ENCODE data around the gene PGM1.

The PGM1 gene

GRCh38 chr1:63600248-63600647 is 7.0 kb downstream of the PGM1 start:
- DNase-seq (ENCODE audit: extremely low read depth in 1 of 2, low read depth in 1 of 2) = no peak

- DNase-seq (ENCODE audit: extremely low read depth in 1 of 2, low read depth in 1 of 2) = no peak
Measured at GRCh38 chr1:63601061-63601460, 7.8 kb downstream of the PGM1 start.

- no peak for DNase-seq (ENCODE audit: extremely low read depth in 1 of 2, low read depth in 1 of 2)
Measured at GRCh38 chr1:63601463-63601862, 8.3 kb downstream of the PGM1 start.

- DNase-seq (ENCODE audit: extremely low read depth in 1 of 2, low read depth in 1 of 2) = no peak
Measured at GRCh38 chr1:63601912-63602311, 8.7 kb downstream of the PGM1 start.

GRCh38 chr1:63602629-63603028 is 9.4 kb downstream of the PGM1 start:
- no peak for DNase-seq (ENCODE audit: extremely low read depth in 1 of 2, low read depth in 1 of 2)

- DNase-seq (ENCODE audit: extremely low read depth in 1 of 2, low read depth in 1 of 2) = no peak
Measured at GRCh38 chr1:63603810-63604209, 10.6 kb downstream of the PGM1 start.

GRCh38 chr1:63607322-63607721 is 14.1 kb downstream of the PGM1 start:
- DNase-seq (ENCODE audit: extremely low read depth in 1 of 2, low read depth in 1 of 2) = no peak

- no peak for DNase-seq (ENCODE audit: extremely low read depth in 1 of 2, low read depth in 1 of 2)
Measured at GRCh38 chr1:63611231-63611630, 18.0 kb downstream of the PGM1 start.

- no peak for DNase-seq (ENCODE audit: extremely low read depth in 1 of 2, low read depth in 1 of 2)
Measured at GRCh38 chr1:63612564-63612963, 19.4 kb downstream of the PGM1 start.

GRCh38 chr1:63612971-63613370 is 19.8 kb downstream of the PGM1 start:
- no peak for DNase-seq (ENCODE audit: extremely low read depth in 1 of 2, low read depth in 1 of 2)

- peak; percentile 5 to 15 for DNase-seq (ENCODE audit: extremely low read depth in 1 of 2, low read depth in 1 of 2)
Measured at GRCh38 chr1:63615768-63616420, 22.7 kb downstream of the PGM1 start.

GRCh38 chr1:63617450-63617849 is 24.2 kb downstream of the PGM1 start:
- no peak for DNase-seq (ENCODE audit: extremely low read depth in 1 of 2, low read depth in 1 of 2)

- DNase-seq (ENCODE audit: extremely low read depth in 1 of 2, low read depth in 1 of 2) = no peak
Measured at GRCh38 chr1:63618011-63618410, 24.8 kb downstream of the PGM1 start.

GRCh38 chr1:63619558-63619957 is 26.3 kb downstream of the PGM1 start:
- no peak for DNase-seq (ENCODE audit: extremely low read depth in 1 of 2, low read depth in 1 of 2)

GRCh38 chr1:63620671-63621070 is 27.5 kb downstream of the PGM1 start:
- no peak for DNase-seq (ENCODE audit: extremely low read depth in 1 of 2, low read depth in 1 of 2)

GRCh38 chr1:63621075-63621474 is 27.9 kb downstream of the PGM1 start:
- DNase-seq (ENCODE audit: extremely low read depth in 1 of 2, low read depth in 1 of 2) = no peak

GRCh38 chr1:63621698-63622097 is 28.5 kb downstream of the PGM1 start:
- DNase-seq (ENCODE audit: extremely low read depth in 1 of 2, low read depth in 1 of 2) = no peak

- DNase-seq (ENCODE audit: extremely low read depth in 1 of 2, low read depth in 1 of 2) = no peak
Measured at GRCh38 chr1:63622849-63623566, 29.8 kb downstream of the PGM1 start.

GRCh38 chr1:63623952-63624351 is 30.7 kb downstream of the PGM1 start:
- DNase-seq (ENCODE audit: extremely low read depth in 1 of 2, low read depth in 1 of 2) = no peak

- DNase-seq (ENCODE audit: extremely low read depth in 1 of 2, low read depth in 1 of 2) = no peak
Measured at GRCh38 chr1:63624911-63625310, 31.7 kb downstream of the PGM1 start.

- no peak for DNase-seq (ENCODE audit: extremely low read depth in 1 of 2, low read depth in 1 of 2)
Measured at GRCh38 chr1:63626222-63626621, 33.0 kb downstream of the PGM1 start.

- DNase-seq (ENCODE audit: extremely low read depth in 1 of 2, low read depth in 1 of 2) = no peak
Measured at GRCh38 chr1:63628607-63629006, 35.4 kb downstream of the PGM1 start.

- no peak for DNase-seq (ENCODE audit: extremely low read depth in 1 of 2, low read depth in 1 of 2)
Measured at GRCh38 chr1:63630238-63630637, 37.0 kb downstream of the PGM1 start.
